ENCODE results near the gene ABL1.
A peak's percentile ranks its signal among the peaks of the same experiment; 100 is the strongest.

ABL1 gene

GRCh38 chr9:130935648-130936271 is 100.7 kb downstream of the ABL1 start:
- peak; percentile 39 for DNase-seq

- peak; percentile 48 for DNase-seq
Observed at GRCh38 chr9:130936285-130937117, 101.4 kb downstream of the ABL1 start.
